Retinal pigment epithelial cell (primary cell): ENCODE results near the gene CACNG6.

Experiments
- DNase-seq: peaks from one replicate; pipeline ENCODE4 v3.0.0-alpha.2; 2010; ENCODE audit warnings: low read depth
- H3K4me3 ChIP-seq: 2 replicates; pipeline ENCODE4 v1.5.1; 2011; ENCODE audit warnings: mild to moderate bottlenecking, low read length, control low read depth, moderate library complexity
- TF ChIP-seq, protein P1 (sequence below): conservative IDR thresholded peaks from 2 replicates; pipeline ENCODE4 v1.5.1; 2011; ENCODE audit warnings: low read depth, low read length, control low read depth, inconsistent platforms

Gene CACNG6

DNA sequence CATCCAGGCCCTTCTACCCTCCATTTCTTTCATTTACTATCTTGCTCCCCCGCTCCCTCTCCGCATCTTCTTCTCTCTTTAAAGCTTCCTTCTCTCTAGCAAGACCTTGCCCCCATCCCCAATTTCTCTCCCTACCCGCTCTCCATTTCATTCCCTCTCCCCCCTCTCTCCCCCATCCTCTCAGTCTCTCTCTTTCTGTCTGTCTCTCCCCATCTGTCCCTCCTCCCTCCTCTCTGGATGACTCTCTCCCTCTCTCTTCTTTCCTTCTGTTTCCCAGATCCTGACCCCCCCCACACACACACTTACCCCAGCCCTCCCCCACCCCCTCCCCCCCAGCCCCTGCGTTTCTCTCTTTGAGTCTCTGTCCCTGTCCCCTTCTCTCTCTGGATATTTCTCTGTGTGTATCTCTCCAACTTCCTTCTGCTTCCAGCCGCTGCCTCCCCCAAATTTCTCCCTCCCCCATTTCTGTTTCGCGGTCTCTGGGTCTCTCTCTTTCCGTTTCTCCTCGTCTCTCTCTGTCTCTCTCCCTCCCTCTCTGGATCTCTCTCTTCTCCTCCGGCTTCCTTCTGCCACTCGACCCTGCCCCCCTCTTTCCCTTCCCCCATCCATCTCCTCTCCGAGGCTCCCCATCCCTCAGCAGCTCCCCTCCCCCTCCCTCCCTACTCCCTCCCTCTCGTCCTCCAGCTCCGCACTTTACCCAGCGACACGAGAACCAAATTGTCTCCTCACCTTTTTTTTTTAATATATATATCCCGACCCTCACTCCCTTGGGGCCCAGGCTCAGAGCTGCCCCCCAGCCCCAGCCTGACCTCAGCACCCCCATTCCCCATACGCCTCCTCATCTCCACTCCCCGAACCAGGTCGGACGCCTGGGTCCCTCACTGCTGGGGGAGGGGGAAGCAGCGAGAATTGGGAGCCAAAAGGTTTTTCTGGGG lies 32.3 kb upstream of the CACNG6 start:
- H3K4me3 ChIP-seq: no peak overlapping the region
- TF ChIP-seq, protein P1, sequence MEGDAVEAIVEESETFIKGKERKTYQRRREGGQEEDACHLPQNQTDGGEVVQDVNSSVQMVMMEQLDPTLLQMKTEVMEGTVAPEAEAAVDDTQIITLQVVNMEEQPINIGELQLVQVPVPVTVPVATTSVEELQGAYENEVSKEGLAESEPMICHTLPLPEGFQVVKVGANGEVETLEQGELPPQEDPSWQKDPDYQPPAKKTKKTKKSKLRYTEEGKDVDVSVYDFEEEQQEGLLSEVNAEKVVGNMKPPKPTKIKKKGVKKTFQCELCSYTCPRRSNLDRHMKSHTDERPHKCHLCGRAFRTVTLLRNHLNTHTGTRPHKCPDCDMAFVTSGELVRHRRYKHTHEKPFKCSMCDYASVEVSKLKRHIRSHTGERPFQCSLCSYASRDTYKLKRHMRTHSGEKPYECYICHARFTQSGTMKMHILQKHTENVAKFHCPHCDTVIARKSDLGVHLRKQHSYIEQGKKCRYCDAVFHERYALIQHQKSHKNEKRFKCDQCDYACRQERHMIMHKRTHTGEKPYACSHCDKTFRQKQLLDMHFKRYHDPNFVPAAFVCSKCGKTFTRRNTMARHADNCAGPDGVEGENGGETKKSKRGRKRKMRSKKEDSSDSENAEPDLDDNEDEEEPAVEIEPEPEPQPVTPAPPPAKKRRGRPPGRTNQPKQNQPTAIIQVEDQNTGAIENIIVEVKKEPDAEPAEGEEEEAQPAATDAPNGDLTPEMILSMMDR: no peak
- DNase-seq: no peak

DNA sequence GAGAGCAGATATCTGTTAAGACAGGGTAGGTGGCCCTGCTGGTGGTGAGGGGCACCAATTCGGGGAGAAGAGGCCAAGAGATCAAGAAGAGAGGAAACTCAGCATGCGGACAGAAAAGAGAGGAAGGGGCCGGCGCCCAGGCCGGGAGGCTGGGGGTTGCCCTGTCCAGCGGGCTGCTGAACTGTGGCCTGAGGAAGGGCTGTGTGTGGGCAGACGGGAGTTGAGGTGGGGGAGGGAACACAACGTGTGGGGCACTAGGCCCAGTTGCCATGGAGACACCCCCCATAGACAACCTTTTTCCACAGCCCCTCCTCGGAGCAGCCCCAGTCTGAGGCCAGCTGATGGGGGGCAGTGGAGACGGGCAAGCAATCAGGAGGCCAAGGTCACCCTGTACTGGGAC lies 31.2 kb upstream of the CACNG6 start:
- no peak for DNase-seq

DNA sequence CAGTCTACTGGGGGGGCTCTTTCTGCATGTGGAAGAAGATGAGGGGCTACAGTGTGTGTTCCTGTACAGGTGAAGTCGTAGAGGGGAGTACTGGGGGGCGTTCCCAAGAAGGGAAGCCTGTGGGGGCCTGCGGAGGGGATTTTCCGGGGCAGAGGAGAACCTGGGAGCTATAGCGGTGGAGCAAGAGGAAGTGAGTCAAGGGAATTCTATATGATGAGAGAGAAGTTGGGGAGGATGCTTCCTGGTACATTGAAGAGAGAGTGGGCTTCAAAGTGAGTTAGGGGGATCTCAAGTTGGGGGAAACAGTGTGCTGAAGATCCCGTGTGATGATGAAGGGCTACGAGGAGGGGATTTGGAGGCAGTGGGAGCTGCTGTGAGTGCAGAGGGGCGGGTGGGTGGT lies 30.6 kb upstream of the CACNG6 start:
- TF ChIP-seq, protein P1: no peak
- DNase-seq: no peak
- H3K4me3 ChIP-seq: no peak overlapping the region

More for the DNA sequence above, 31.2 kb upstream of the CACNG6 start:
- H3K4me3 ChIP-seq: no peak overlapping the region
- TF ChIP-seq, protein P1: no peak

DNA sequence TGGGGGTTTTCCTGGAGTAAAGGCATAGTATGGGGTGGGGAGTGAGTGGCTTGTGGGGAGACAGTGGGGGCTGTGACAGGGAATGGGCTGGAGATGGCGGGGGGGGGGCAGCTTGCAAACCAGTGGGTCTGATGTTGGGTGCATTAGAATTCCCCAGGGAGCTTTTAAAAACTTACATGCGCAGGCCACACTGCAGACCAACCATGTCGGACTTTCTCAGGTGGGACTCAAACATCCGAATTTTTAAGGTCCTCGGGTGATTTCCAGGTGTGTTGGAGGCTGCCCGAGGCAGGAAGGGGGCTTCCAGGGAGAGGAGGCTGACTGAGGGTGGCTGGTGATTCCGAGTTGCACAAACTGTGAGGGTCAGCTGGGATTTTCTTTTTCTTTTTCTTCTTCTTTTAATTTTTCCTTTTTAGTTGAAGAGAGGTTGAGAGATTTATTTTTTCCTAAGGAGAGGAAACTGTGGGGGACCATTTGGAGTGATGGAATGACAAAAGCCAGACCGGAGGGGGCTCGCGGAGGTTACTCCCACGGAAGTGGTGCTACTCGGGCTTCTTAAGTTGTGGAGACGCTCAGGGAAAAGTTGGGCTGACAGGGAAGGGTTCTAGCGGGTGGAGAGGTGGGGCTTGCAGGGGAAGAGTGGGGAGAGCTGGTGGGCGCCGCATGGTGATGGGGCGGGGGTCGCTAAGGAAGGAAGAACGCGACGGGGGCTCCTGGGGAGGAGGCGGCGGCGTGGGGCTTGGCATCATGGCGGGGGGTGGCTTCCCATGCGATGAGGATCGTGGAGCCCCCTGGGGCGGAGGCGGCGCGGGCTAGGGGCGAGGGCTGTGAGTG lies 29.7 kb upstream of the CACNG6 start:
- TF ChIP-seq, protein P1: no peak
- DNase-seq: no peak
- H3K4me3 ChIP-seq: no peak overlapping the region

DNA sequence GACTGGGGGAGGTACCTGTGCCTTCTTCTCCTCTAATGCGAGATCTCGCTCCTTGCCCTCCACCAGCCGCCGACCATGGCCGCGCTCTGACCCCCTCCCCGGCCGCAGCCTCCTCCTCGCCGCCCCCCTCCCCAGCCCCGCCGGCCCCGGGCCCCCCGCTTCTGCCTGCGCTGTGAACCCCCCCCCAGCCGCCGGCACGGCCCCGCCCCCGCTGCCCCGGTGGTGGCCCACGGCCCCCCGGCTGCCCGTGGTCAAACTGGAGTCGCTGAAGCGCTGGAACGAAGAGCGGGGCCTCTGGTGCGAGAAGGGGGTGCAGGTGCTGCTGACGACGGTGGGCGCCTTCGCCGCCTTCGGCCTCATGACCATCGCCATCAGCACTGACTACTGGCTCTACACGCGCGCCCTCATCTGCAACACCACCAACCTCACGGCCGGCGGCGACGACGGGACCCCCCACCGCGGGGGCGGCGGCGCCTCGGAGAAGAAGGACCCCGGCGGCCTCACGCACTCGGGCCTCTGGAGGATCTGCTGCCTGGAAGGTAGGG lies 28.5 kb upstream of the CACNG6 start, which contains the start of gene CACNG8:
Gene CACNG8, plus strand, starts transcription at position 51 of the 545 bp plus-strand sequence.
- no peak for DNase-seq
- TF ChIP-seq, protein P1: no peak
- no peak within 1 kb of the TSS for H3K4me3 ChIP-seq

DNA sequence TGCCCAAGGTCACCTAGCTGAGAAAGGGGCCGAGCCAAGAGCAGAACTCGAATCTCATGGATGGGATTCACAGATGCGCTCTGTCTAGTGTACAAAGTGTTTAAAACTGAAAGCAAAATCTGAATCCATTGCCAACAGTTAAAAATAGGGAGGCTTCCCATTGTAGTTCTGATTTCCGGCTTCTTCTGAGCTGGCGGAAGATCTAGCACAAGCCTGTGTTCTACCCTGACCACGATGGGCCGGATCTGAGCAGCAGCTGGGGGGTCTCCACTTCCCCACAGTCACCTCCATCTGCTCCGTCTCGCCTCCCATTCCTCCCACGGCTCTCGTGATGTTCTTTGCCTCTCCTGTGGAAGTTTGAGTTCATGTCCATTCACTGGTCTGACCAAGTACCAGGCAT lies 26.3 kb upstream of the CACNG6 start:
- no peak overlapping the region for H3K4me3 ChIP-seq
- no peak for DNase-seq
- TF ChIP-seq, protein P1: no peak
